Measurements from ENCODE around the gene CLCN6. TPM values are rescaled to one million over a fixed set of nuclear protein-coding genes. Genes with fewer than 3 reads are reported as not detected.

Gene CLCN6
- total RNA-seq, 2 donors from 2014 or later = 8.4 to 14.5 TPM

DNA sequence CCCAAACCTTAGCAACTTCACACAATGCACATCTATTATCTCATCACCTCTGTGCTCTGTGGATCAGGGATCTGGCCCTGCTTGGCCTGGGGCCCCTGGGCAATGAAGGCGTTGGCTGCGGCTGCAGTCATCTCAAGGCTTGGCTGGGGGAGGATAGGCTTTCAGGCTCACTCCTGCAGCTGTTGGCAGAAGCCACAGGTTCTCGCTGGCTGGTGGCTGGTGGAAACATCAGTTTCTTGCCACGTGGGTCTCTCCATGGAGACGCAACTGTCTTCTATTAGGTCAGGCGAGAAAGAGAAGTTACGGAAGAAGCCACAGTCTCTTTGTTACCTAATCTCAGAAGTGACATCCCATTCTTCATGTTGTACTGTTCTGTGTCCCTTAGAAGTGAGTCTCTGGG, 45.2 kb downstream of the CLCN6 start:
- no peak overlapping the region for H3K27ac ChIP-seq
- H3K9me3 ChIP-seq = no peaks in the 10 kb centered on the region
- H3K27me3 ChIP-seq = no peaks in the 10 kb centered on the region
- H3K4me1 ChIP-seq = no peaks in the 10 kb centered on the region
- intact Hi-C loops (cut with DNase I) = no loop called here
- no peak overlapping the region for H3K9ac ChIP-seq (ENCODE audit: low read depth in 2 of 2, low read length in 2 of 2)
- TF ChIP-seq CTCF (IDR thresholded peaks at IDR 0.05) = no peak
- no peak for DNase-seq
- no peak overlapping the region for H3K4me3 ChIP-seq
- no peaks in the 10 kb centered on the region for H3K36me3 ChIP-seq

GRCh38 chr1:11854519-11854918, 48.5 kb downstream of the CLCN6 start:
- no peak overlapping the region for H3K4me3 ChIP-seq
- H3K4me1 ChIP-seq = no peaks in the 10 kb centered on the region
- intact Hi-C loops (cut with DNase I) = no loop called here
- H3K36me3 ChIP-seq = no peaks in the 10 kb centered on the region
- H3K27me3 ChIP-seq = peaks cover 17% of the 10 kb centered on the region
- no peak for DNase-seq
- H3K9ac ChIP-seq (ENCODE audit: low read depth in 2 of 2, low read length in 2 of 2) = no peak overlapping the region
- no peak for TF ChIP-seq CTCF (IDR thresholded peaks at IDR 0.05)
- no peaks in the 10 kb centered on the region for H3K9me3 ChIP-seq
- no peak overlapping the region for H3K27ac ChIP-seq

GRCh38 chr1:11855430-11855829, 49.4 kb downstream of the CLCN6 start:
- Histone ChIP-seq H3K4me1 (no peaks in the 10 kb centered on the region), H3K4me3 (no peak overlapping the region), H3K9ac (ENCODE audit: low read depth in 2 of 2, low read length in 2 of 2) (no peak overlapping the region), H3K36me3 (no peaks in the 10 kb centered on the region), H3K27ac (no peak overlapping the region), H3K27me3 (peaks cover 22% of the 10 kb centered on the region), H3K9me3 (no peaks in the 10 kb centered on the region)
- intact Hi-C loops (cut with DNase I) = no loop called here
- no peak for DNase-seq
- TF ChIP-seq CTCF (IDR thresholded peaks at IDR 0.05) = no peak

DNA sequence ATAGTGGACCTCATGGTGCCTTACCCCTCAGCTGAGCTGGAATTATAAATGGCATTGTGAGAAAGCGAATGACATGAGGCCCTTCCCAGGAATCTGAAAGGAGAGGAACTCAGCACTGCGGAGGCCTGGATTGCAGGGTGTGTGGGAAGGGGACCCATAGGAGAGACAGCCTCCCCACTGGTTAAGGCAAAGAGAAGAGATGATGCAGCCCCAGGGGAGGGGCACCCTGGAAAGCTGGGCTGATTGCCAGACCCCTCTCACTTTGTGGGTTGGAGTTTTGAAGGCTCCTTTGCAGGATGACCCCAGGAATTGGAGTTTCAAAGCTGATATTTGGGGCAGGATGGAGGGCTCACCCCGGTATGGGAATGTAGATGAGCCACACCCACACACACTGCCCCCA, 50.7 kb downstream of the CLCN6 start:
- Histone ChIP-seq H3K4me1 (no peaks in the 10 kb centered on the region), H3K36me3 (no peaks in the 10 kb centered on the region), H3K27me3 (peaks cover 23% of the 10 kb centered on the region), H3K9me3 (no peaks in the 10 kb centered on the region), H3K27ac (no peak overlapping the region), H3K4me3 (no peak overlapping the region), H3K9ac (ENCODE audit: low read depth in 2 of 2, low read length in 2 of 2) (no peak overlapping the region)
- no peak for TF ChIP-seq CTCF (IDR thresholded peaks at IDR 0.05)
- intact Hi-C loops (cut with DNase I) = no loop called here
- DNase-seq = no peak

DNA sequence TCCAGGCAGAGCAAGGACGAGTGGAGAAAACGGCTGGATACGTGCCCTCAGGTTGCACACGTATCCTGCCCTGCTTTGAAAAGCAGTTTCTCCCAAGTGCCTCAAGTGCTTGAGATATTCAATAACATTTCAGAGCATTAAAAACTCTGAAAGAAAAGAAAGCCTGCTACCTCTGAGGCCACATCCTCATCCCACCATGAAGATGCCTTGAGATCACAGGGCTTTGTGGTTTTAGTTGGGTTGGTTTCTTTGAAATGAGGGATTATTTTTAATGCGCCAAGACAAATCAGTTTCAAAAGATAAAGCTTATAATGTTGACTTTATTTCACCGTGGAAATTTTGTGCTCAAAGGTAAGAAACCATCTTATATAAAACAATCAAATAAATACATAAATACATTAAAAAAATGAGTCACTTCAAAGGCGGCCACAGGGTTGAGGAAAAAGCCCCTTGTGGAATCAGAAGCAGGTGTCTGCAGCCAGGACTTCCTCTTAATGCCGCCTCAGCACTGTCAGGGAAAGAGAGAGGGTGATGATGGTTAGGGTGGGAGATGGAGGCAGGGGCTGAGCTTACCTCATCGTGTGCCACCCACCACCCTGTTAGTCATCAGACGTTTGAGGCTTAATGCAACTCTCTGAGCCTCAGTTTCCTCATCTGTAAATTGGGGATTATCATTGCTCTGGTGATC, 51.3 kb downstream of the CLCN6 start:
- Histone ChIP-seq H3K4me3 (no peak overlapping the region), H3K36me3 (no peaks in the 10 kb centered on the region), H3K27me3 (peaks cover 23% of the 10 kb centered on the region), H3K9ac (ENCODE audit: low read depth in 2 of 2, low read length in 2 of 2) (no peak overlapping the region), H3K9me3 (no peaks in the 10 kb centered on the region), H3K4me1 (no peaks in the 10 kb centered on the region), H3K27ac (no peak overlapping the region)
- no peak for DNase-seq
- TF ChIP-seq CTCF (IDR thresholded peaks at IDR 0.05) = no peak
- intact Hi-C loops (cut with DNase I) = no loop called here
